Hematopoietic multipotent progenitor cell treated with erythropoietin and hydrocortisone succinate and interleukin-3 and kit ligand, for 15 days (in vitro differentiated cells): ENCODE results near the gene LGI4.

Source experiments
- DNase-seq: peaks from one replicate; pipeline ENCODE4 v3.0.0-alpha.2; 2015; ENCODE audit warnings: low spot score

The LGI4 gene

DNA sequence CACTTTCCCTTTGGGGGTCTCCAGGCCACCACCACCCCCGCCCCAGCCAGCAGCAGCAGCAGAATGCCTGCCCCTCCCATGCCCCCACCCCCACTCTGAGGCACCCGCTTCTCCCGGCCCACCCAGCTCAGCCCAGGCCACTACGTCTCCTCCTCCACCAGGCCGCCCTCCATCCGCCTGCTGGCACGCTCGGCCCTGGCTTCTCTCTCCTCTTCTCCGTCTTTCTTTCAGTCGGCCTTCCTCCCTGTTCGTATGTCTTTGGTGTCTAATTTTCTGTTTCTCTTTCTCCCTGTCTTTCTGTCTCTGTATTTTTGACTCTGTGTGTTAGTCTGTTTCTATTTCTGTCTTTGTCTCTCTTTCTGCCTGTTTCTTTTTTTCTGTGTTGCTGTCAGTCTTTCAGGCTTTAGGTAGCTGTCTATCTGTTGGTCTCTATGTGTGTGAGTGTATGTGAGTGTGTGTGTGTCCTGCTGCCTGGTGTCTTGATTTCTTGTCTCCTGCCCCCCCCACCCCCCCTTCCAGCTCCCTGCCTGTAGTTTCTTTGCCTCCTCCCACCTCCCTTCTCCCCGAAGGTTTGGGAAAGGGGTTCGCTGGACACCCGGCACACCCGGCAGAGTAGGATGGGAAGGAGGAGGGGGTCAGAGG, at the start of gene LGI4:
LGI4 (minus strand) TSS at position 459 of the 642 bp plus-strand sequence; CDS start at position 80, 379 bp downstream.
- DNase-seq, result no peak

- DNase-seq, result no peak
Observed at GRCh38 chr19:35184267-35184666, 49.4 kb upstream of the LGI4 start.

DNA sequence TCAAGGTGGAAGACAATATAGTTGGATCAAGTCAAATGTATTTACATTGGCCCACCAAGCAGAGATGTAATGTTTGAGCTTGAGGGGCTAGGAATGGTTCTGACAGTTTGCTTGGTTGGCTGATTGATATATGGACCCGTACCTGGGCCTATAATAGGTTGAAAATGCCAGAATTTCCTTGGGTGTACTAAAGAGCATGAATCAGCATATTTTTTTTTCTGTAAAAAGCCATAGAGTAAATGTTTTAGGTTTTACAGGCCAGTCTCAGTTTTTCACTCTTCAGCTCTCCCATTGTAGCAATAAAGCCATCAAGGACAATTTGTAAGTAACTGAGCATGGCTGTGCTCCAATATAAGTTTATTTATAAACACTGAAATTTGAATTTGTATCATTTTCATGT, 46.5 kb upstream of the LGI4 start:
- no peak for DNase-seq

DNA sequence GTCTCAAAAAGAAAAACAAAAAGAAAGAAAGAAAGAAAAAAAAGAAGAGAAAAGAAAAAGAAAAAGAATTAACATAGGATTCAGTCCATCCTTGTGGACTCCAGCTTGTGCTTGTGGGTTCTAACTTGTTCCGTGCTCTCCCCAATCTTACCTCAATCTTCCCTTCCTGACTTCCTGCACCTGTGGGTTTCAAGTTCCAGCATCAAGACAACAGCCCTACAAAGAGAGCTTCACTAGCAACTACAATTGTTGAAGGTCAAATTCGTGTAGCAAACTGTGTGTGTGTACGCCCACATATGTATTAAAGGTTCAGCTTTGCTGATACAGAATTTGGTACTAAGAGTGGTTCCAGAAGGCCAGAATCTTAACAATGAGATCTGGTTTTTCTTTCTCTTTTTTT, 45.0 kb upstream of the LGI4 start:
- DNase-seq, result no peak

GRCh38 chr19:35178701-35179100, 43.8 kb upstream of the LGI4 start:
- DNase-seq, result no peak

- DNase-seq, result no peak
Observed at GRCh38 chr19:35177377-35178274, 42.8 kb upstream of the LGI4 start.

- no peak for DNase-seq
Observed at GRCh38 chr19:35176181-35176570, 41.3 kb upstream of the LGI4 start.

GRCh38 chr19:35174226-35174625, 39.4 kb upstream of the LGI4 start:
- DNase-seq, result no peak

GRCh38 chr19:35171730-35172129, 36.9 kb upstream of the LGI4 start:
- no peak for DNase-seq

- DNase-seq, result no peak
Observed at GRCh38 chr19:35170359-35171061, 35.7 kb upstream of the LGI4 start.

DNA sequence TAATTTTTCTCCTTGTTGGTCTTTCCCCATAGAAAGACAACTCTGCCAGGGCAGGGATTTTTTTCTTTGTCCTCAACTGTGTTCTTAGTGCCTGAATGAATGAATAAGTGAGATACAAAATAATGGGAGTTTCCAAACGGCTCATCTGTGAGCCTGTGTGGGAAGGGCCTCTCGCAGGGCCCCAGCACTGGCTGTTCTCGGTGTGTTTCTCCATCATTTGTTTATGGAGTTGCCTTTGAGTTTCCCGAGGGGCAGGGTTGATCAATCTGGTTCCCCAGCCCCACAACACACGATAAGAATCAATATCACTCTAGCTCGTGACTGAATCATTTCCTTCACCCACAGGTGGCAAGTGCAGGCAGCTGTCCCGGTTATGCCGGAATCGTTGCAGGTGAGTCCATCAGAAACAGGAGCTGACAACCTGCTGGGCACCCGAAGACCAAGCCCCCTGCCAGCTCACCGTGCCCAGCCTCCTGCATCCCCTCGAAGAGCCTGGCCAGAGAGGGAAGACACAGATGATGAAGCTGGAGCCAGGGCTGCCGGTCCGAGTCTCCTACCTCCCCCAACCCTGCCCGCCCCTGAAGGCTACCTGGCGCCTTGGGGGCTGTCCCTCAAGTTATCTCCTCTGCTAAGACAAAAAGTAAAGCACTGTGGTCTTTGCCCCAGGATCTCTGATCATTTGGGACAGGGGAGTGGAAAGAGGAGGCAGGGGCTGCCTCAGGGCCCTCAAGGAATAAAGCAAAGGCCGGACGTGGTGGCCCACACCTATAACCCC, 34.5 kb upstream of the LGI4 start:
- DNase-seq, result no peak

DNA sequence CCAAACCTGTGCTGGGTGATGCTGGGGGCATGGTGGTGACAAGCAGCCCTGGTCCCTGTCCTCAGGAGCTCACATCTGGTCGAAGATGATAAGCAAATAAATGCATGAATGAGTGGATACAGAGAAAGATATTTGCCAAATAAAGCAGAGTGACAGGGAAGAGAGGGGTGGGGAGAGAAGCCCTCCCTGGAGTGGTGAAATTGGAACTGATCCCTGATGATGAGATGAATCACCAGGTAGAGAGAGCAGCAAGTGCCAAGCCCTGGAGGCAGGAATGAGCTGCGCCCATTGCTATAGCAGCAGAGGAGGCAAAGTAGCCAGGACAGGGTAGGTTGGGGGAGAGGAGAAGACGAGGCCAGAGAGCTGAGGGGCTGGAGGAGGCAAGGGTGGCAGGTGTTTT, 33.3 kb upstream of the LGI4 start:
- no peak for DNase-seq

GRCh38 chr19:35167251-35168119, 32.6 kb upstream of the LGI4 start:
- no peak for DNase-seq

DNA sequence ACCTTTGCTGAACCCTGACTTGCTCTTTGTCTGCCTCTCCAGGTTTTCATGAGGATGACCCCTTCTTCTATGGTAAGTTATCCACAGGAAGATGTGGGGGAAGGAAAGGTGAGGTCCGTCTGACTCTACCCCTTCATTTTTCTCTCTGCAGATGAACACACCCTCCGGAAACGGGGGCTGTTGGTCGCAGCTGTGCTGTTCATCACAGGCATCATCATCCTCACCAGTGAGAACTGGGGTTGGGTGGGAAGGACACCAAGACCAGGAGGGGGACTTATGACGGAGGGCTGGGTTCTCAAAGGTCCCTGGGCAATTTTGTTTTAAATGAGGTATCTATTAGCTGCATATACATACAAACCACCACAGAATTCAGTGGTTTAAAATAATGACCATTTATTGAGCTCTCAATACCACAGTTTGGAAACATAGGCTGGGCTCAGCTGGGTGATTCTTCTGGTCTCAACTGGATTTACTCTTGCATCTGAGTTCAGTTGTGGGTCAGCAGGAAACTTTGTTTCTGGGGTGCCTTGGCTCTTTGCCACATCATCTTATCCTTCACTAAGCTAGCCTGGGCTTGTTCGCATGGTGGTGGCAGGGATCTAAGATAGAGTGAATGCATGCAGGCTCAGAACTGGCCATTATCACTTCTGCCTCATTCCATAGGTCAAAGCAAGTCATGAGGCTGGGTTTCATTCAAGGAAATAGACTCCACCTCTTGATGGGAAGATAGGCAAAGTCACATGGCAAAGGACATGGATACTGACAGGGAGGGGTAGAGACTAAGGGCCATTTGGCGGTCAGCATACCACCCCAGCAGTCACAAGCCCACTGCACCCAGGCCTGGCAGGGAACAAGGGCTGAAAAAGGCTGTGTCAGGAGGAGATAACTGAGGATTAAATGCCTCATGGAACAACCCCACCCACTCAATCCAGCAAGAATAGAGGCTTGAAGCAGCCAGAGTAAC, 31.5 kb upstream of the LGI4 start:
- no peak for DNase-seq

- no peak for DNase-seq
Observed at GRCh38 chr19:35165200-35166058, 30.6 kb upstream of the LGI4 start.

DNA sequence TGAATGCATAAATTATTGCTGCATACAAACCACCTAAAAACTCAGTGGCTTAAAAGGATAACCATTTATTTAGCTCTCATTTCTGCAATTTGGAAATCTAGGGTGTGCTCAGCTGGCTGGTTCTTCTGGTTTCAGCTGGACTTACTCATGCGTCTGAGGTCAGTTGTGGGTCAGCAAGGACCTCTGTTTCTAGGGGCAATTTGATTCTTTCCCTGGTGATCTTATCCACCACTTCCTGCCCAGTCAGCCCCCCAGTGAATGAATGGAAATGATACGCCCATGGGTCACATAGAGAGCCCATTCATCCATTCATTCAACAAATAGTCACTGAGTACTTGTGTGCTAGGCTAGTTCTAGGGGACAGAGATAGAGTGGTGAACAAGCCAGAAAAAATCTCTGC, 29.6 kb upstream of the LGI4 start:
- no peak for DNase-seq

GRCh38 chr19:35162471-35163326, 27.8 kb upstream of the LGI4 start:
- no peak for DNase-seq

- DNase-seq, result no peak
Observed at GRCh38 chr19:35161434-35161743, 26.5 kb upstream of the LGI4 start.
